Stimulated activated CD4-positive, alpha-beta T cell treated with anti-CD3 and anti-CD28 coated beads, Interleukin-1b, Interleukin-23, amount 100 ng/mL, for 24 hours (primary cell): Measurements from ENCODE around the gene TDRD9.

Experiments used
- DNase-seq, 4 experiments: peaks; one replicate each; pipeline ENCODE4 v3.0.0-alpha.2; 2020; ENCODE audit warnings: low read depth in 4 of 4, low spot score in 1 of 4

The TDRD9 gene

DNA sequence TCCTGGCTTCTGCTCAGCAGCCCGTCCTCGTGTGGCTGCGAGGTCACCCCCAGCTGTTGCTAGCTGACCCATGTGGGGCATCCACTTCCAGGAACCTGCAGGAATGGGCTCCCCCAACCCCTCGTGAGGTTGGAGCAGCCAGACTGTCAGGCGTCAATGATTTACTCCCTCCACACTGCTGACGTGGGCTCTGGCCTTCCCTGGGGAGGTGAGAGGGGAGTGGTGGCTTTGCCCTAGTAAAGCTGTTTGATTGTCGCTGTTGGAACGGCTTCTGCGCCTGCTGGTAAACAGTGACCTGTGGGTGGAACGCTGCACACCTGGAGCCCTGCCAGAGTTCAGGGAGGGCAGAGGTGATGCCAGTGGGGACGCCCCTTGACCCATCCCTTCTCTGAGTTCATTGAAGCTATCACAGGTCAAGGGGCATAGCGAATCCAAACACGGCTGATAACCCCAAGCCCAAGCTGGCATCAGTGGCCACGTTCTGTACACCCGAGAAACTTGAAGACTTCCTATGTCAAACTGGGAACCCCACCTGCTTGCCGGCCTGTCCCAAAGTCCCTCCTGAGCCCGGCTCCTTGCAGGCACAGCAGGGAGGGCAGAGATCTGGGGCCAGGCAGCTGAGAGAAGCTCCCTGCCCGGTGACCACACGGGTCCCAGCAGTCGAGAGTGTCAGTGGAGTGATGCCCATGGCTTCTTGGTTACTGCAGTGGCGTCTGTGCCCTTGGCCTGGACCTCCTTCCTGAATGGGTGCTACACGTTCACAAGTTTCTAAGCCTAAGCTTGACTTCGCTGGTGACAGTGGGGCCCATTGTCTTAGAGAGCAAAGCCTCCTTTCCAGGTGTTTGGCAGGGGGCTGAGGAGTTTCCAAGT lies 160.0 kb downstream of the TDRD9 start:
- DNase-seq, result no peak

DNA sequence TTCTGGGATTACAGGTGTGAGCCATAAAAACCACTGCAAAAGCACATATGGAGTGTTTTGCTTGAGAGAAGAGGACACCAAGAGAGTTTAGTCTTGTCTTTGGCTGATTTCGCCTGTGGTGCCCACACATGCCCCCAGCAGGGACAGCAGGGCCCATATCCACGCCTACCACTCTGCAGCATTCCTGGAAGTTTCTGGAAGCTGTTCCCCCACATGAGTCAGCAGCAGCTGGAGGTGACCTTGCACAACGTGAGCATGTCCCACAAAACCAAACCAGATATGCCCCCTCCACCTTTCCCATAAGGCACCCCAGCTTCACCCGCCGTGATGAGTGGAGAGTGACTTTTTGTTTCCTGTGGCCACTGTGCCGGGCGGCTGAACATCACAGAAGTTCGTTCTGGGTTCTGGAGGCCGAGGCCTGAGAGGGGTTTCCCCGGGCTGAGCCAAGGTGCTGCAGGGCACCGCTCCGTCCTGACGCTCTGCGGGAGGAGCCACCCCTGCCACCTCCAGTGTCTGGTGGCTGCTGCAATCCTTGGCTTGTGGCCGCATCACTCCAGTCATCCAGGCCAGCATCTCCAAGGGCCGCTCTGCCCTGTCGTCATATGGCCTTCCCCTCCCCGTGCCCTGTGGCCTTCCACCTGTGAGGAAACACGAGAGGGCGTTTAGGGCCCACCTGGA lies 162.0 kb downstream of the TDRD9 start:
- no peak for DNase-seq

DNA sequence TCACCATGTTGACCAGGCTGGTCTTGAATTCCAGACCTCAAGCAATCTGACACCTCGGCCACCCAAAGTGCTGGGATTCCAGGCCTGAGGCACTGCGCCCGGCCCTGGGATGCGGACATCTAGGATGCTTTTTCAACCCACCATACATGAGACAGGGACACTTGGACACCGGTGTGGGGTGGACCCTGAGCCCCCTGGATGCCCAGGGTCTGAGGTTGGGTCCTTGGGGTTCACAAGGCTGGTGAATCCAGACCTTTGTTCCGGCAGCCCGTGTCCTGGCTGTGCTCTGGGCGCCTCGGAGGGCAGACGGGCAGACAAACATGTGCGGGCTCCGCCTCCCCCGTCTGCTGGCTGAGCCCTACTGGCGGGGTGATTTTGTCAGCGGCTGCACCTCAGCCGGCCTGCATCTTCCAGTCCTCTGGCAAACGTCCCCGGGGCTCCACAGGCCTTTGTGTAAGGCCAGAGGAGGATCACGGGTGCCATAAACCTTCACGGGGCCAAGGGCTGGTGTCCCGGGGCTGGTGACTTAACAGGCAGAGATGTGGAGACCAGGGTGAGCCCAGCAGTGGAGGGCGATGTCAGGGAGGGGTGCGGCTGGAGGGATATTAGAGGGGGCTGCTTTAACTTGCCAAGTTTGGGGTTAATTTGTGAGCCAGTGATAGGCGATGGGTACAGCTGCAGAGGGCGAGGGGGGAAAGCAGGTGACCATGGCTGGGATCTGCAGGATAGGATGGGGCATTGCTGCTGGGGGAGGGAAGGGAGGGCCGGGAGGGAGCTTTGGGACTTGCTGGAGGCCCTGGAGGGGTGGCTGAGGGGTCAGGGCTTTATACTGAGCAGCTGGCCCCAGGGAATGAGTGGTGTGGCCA lies 163.0 kb downstream of the TDRD9 start:
- no peak for DNase-seq

DNA sequence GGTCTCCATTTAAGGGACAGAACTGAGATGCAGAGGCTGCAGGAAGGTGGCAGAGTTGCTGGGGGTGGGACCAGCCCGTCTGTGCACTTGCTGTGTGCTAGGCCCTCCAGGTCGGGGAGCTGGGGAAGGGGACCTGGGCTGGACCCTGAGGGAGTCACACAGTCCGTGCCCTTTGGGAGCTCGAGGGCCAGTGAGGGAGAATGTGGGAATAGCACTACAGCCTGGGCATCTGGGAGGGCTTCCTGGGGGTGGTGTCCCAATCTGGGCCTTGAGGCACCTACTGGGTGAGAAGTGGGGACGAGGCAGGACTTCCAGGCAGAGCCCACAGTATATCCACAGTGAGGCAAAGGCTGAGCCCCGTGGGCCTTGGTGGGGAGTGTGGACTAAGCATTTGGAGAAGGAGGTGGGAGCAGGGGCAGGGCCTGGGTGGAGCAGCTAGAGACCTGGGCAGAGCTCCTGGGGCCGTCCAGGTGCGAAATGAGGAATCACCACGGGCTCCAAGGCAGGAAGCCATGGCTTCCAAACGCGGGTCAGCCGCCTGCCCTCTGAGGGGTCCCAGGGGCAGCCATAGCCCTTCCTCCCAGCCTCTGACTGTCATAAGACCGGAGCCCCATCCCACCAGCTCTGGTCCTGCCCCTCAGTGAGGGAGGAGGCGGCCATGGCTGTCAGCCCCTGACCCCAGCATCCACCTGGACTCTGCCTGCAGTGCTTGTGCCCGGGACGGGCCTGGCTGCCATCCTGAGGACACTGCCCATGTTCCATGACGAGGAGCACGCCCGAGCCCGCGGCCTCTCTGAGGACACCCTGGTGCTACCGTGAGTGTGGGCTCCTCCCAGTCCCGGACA lies 163.9 kb downstream of the TDRD9 start:
- no peak for DNase-seq

DNA sequence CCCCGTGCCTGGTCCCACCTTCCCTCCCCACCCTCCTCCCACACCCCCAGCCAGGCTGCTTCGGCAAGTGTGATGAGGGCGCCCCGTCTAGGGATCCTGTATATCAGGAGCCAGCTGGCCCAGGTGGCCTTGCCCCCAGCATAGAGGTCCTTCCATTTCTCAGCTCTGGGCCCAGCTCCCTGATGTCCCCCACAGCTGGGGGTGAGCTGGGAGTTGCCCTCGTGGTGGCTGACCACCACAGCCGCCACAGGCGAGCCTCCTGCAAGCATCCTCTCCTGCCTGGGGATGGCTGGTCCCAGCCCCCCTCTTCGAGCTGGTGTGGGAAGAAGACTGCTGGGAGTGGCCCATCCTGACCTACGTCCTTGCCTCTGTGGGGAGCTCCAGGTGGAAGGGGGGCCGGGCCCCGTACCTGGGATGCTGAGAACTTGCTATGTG lies 164.7 kb downstream of the TDRD9 start:
- no peak for DNase-seq

DNA sequence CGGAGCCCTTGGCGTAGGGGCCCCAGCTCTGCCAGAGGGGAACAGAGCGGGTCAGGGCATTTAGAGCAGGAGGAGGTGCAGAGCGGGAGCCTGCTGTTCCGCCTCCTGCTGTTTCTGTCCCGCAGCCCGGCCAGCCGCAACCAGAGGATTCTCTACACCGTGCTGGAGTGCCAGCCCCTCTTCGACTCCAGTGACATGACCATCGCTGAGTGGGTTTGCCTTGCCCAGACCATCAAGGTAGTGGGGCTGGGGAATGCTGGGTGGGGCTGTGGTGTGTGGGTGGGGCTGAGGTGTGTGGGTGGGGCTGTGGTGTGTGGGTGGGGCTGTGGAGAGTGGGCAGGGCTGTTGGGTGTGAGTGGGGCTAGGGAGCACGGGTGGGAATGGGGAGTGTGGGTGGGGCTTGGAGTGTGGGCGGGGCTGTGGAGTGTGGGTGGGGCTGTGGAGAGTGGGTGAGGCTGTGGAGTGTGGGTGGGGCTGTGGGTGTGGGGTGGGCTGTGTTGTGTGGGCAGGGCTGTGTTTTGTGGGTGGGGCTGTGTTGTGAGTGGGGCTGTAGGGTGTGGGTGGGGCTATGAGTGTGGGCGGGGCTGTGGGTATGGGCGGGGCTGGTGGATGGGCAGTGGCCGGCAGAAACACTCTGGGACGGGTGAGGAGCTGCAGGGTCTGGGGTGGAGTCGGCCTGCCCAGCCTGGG lies 165.3 kb downstream of the TDRD9 start:
- DNase-seq, result no peak

DNA sequence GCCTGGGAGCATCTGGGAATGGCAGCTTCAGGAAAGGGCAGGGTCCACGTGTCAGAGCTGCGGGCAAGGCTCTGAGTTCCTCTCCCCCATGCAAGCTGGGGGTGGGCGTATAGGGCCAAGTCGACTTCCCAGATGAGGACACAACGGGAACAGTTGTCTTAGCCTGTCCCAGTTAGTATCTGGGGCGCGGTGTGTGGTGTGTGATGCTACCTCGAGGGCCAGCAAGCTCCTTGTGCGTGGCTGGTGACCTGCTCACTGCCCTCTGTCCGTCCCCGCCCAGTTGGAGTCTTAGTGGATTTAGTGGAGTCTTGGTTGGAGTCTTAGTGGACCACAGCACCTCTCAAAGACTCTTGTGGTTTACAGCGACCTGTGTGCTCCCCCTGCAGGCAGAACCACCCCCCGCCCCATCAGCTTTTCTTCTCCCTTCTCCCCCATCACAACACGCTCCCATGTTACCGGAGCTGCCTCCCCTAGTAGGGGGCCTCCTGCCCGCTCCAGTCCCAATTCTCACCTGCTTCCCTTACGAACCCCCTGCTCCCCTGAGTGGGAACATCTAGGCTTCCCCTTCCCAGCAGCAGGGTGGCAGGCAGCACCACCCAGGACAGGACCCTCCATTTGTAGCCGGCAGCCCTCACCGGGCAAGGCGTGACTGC lies 165.9 kb downstream of the TDRD9 start:
- no peak for DNase-seq

DNA sequence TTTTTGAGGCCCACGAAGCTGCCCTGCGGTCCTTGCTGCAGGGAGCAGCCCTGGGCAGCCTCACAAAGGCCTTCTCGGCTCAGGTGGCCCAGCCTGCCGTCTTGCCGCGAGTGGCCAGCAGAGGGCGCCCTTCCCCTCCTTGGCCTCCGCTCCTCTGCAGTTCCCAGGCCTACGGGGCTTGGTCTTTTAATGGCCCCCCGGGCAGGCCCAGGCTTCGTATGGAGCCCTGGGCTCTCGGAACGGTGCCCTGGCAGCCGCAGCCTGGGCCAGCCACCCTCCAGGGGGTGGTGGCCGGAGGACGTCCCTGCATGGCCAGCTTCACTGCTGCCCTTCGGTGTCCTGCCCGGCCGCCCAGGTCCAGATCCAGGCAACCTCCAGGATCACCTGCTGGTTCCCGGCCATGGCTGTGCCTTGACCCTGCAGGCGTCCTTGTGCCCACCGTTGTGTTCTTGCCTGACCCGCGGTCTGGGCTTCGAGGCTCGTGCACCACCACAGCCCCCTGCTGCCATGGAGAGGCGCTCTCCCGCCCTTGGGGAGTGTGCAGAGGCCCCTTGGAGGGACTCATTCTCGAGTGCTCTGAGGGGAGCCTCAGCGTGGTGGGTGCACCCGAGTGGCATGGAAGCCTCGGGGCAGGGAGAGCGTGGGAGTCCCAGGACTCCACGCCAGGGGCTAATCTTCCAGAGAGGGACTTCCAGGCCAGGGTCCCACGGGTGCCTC lies 166.6 kb downstream of the TDRD9 start:
- DNase-seq, result peak; percentile 51 to 80 (median 64)

DNA sequence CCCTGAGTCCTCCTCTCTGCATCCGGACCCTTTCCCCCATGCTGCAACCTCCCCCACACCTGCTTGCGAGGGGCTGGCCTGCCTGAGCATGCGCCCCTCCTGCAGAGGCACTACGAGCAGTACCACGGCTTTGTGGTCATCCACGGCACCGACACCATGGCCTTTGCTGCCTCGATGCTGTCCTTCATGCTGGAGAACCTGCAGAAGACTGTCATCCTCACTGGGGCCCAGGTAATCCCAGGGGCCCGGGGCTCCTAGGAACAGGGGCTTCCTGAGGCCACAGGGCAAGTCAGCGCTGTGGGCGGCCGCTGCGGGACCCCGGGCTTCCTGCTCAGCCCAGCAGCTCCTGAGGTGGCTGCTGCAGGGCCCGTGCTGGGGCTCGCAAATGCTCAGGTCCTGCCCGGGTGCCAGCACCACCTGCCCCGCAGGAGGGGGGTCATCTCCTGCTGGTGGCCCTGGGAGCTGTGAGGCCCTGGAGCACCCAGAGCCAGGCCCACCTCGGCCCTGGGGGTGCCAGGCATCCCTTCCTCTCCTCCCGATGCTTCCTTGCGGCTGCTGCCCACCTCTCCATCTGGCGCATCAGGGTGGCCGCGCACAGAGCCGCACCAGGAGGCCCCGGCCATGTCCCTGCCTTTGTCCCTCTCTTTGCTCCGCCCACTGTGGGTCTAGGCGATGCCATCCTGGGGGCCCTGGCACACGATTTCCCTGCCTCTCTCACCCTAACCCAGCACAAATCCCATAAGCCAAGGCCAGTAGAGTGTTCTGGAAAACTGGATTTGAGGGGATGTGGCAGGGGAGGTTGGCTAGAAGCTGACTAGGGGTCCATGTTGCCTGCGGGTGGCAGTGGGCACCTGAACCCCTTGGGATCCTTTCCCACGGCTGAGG lies 167.4 kb downstream of the TDRD9 start:
- DNase-seq, result no peak

DNA sequence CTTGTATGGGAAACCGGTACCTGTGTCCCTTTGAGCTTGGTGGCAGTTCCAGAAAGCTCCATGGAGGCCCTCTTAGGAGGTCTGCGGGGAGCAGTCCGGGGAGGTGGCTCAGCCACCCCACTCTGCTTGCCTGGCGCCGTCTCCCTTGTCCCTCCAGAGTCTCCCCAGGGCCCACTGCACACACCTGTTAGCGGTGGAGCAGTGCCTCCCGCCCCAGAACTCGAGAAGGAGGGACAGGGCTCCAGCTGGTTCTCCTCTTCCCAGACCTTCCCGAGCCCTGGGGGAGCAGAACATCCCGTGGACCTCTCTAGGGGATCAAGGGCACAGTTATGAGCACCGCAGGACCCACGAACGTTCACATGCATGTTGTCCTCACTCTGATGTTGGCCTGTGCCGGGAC lies 168.1 kb downstream of the TDRD9 start:
- no peak for DNase-seq

DNA sequence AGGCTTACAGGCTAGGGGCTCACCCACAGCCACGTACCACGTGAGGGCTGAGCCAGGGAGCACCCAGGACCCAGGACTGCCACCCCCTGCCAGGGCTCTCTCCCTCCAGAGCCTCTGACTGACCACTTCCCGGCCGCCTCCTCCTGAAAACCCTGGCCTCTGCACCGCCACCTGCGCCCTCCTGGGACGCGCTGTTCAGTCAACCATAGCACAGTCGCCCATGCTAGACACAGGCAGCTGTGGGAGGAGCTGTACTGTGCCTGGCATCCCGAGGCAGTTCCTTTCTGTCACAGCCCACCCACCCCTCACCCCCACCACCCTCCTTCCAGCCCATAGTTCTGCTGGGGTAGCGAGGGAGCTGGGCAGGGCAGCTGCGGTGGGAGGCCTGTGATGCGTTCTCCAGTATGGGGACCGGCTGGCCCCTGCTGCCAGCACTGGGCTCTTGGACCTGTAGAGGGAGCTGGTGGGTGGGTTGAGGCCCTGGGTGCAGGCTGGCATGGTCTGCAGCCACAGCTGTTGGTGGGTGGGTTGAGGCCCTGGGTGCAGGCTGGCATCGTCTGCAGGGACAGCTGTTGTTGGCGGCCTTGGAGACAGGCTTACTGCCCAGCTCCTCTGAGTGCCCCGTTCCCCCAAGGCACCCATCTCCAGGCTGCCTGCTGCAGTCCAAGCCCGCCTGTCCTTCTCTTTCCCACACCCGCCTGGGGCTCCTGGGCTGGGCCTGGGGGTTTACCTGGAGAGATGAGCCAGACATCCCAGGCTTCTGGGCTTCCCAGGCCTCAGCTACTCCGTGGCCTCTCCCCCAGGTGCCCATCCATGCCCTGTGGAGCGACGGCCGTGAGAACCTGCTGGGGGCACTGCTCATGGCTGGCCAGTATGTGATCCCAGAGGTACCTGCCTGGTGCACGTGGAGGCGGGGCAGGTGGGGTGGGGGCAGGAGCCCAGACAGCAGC lies 168.8 kb downstream of the TDRD9 start:
- DNase-seq, result no peak

DNA sequence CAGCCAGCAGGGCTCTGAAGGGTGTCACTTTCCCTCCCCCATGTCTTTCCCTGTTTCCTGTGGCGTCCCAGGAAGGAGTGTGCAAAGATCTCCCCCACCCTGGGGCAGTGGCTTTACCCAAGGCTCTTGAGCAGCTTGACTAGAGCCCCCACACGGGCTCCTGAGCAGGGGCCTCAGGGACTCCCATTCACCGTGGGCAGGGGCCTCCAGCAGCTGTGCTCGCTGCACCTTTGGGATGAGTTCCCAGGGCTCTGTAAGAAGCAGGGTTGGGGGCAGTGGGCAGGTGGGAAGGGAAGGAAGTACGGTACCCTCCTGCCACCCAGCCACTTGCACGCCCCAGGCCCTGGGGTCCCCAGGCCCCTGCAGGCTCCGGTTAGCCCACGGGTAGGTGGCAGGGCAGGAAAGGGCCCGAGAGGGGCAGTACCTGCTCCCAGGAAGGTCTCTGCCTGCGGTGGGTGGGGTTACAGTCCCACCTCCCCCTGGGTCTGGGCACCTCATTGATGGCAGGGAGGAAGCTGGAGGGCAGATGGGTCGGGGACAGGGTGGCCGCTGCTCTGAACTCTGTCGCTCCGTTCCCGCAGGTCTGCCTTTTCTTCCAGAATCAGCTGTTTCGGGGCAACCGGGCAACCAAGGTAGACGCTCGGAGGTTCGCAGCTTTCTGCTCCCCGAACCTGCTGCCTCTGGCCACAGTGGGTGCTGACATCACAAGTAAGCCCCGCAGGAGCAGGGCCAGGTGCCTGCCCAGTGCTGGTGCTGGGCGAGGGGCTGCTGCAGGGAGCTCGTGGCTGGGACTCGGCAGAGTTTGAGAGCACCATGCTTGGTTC lies 170.2 kb downstream of the TDRD9 start:
- no peak for DNase-seq

DNA sequence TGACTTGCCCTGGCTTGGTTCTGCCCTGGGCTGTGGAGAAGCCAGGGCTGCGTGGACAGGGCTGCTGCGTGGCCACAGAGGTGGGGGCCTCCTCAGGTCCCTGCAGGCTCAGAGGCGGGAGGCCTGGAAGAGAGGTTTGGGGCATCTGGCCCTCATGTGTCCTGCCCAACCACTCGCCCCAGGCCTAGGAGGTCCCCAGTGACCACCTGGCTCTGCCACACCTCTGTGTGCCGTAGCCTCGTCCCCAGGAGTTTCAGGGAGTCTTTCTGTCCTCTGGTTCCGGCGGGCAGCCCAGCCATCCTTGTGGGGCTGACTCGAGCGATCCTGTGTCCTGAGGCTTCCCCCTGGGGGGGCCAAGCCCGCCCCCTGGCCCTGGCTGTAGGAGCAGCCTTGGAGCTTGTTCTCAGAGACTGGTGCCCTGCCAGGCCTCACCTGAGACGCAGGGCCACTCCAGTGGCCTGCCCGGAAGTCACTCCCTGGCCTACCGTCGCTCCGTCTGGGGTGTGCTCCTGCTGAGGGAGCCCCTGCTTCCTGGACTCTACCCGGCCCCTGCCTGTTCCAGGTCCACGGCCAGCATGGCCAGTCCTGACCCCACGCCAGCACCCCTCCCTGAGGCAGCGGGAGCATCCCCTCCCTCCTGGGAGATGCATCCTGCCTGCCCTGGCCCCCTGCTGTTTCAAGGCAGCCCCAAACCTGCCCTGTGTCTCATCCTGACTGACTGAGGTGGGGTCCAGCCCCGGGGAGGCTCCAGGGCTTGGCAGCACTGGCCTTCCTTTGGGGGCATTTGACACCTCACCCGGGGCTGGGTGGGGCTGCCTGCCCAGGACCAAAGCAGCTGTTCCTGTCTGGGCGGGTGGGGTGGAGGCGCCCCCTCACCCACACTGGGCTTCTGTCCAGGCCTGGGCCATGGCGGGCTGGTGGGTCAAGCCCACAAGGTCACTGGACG lies 171.1 kb downstream of the TDRD9 start:
- DNase-seq, result no peak

DNA sequence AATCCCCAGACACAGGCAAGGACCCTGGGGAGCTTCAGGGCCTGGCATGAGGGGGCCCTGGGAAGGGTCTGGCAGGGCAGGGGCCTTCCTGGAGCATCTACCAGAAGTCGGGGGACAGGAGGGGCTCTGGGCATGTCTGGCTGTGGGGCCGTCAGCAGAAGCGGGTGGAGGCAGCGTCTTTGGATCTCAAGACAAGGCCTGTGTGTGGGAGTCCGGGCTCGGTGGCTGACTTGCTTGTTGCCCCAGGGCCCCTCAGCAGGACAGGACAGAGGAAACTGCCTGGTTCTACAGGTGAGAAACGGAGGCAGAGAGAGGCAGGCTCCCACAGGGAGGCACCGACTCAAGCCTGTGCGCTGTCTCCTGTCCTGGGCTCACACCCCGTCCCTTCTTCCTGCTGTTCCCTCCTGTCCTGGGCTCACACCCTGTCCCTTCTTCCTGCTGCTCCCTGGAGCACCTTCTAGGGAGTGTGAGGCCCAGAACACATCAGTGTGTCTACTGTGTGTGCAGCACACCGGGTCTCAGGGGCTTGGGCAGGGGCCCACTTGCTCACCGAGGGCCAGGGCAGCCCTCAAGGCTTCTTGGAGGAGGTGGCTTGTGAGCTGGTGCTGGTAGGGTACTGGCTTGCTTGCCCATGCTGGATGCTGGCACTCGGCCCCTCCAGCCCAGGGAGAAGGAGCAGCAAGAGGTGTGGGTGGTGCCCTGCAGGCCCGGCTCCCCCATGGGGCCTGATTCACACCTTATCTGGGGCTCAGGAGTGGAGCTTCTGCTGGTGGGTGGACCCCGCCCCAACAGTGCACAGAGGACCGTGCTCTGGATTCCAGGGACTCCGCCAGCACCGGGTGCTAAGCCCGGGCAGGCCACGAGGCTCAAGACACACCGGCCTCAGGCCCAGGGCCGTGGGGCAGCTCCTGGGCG lies 172.2 kb downstream of the TDRD9 start:
- no peak for DNase-seq
